HL-60 (cell line): ENCODE measurements around the gene CLIP2.
"Not testable (repeated sequence)": the region's sequence is repeated elsewhere in the genome, so short reads cannot be mapped to it uniquely, and the experiment has no call there.

ENCODE experiments used
- DNase-seq, 2 experiments: peaks; one replicate each; pipeline ENCODE4 v3.0.0-alpha.2; 2010 to 2020; ENCODE audit warnings: low read depth in 1 of 2, low spot score in 1 of 2
- H3K27ac ChIP-seq: fragments of 250-450 bp; sonication (Bioruptor Pico); replicated peaks from 2 replicates; pipeline ENCODE4 v1.5.1; 2020; ENCODE audit warnings: mild to moderate bottlenecking, moderate library complexity
- H3K27me3 ChIP-seq: fragments of 250-450 bp; sonication (Bioruptor Pico); 2 replicates; pipeline ENCODE4 v1.5.1; 2021; ENCODE audit warnings: mild to moderate bottlenecking, moderate library complexity; ENCODE audit not compliant: insufficient read depth, poor library complexity, severe bottlenecking
- H3K4me3 ChIP-seq: replicated peaks from 2 replicates; pipeline ENCODE4 v1.5.1; 2011; ENCODE audit warnings: mild to moderate bottlenecking, control low read depth, low read length; ENCODE audit not compliant: insufficient read depth
- GABPA ChIP-seq: IDR thresholded peaks from 2 replicates; pipeline ENCODE4 v1.6.1; 2012; ENCODE audit warnings: low read depth
- POLR2AphosphoS5 ChIP-seq: IDR thresholded peaks from 2 replicates; pipeline ENCODE4 v1.6.1; 2012; ENCODE audit warnings: low read depth
- SPI1 ChIP-seq: IDR thresholded peaks from 2 replicates; pipeline ENCODE4 v1.6.1; 2012; ENCODE audit warnings: low read depth, mild to moderate bottlenecking, borderline replicate concordance
- TF ChIP-seq, protein P1 (sequence below): IDR thresholded peaks from 2 replicates; pipeline ENCODE4 v1.6.1; 2012; ENCODE audit warnings: low read depth; ENCODE audit not compliant: insufficient replicate concordance
- TF ChIP-seq, protein P2 (sequence below): IDR thresholded peaks from one replicate; pipeline ENCODE4 v1.5.1; 2011; ENCODE audit warnings: low read length, control low read depth, inconsistent platforms; ENCODE audit not compliant: insufficient read depth

CLIP2 gene

DNA sequence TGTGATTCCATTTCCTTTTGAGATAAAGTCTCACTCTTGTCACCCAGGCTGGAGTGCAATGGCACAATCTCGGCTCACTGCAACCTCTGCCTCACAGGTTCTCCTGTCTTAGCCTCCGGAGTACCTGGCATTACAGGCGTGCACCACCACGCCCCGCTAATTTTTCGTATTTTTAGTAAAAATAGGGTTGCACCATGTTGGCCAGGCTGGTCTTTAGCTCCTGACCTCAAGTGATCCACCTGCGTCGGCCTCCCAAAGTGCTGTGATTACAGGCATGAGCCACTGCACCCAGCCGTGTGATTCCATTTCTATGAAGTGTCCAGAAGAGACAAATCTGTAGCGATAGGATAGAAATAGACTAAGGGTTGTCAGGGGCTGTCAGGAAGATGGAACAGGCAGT, 60.4 kb downstream of the CLIP2 start:
- TF ChIP-seq POLR2AphosphoS5 (no peak), SPI1 (no peak), GABPA (no peak)
- TF ChIP-seq, protein P1, sequence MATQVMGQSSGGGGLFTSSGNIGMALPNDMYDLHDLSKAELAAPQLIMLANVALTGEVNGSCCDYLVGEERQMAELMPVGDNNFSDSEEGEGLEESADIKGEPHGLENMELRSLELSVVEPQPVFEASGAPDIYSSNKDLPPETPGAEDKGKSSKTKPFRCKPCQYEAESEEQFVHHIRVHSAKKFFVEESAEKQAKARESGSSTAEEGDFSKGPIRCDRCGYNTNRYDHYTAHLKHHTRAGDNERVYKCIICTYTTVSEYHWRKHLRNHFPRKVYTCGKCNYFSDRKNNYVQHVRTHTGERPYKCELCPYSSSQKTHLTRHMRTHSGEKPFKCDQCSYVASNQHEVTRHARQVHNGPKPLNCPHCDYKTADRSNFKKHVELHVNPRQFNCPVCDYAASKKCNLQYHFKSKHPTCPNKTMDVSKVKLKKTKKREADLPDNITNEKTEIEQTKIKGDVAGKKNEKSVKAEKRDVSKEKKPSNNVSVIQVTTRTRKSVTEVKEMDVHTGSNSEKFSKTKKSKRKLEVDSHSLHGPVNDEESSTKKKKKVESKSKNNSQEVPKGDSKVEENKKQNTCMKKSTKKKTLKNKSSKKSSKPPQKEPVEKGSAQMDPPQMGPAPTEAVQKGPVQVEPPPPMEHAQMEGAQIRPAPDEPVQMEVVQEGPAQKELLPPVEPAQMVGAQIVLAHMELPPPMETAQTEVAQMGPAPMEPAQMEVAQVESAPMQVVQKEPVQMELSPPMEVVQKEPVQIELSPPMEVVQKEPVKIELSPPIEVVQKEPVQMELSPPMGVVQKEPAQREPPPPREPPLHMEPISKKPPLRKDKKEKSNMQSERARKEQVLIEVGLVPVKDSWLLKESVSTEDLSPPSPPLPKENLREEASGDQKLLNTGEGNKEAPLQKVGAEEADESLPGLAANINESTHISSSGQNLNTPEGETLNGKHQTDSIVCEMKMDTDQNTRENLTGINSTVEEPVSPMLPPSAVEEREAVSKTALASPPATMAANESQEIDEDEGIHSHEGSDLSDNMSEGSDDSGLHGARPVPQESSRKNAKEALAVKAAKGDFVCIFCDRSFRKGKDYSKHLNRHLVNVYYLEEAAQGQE: no peak
- TF ChIP-seq, protein P2, sequence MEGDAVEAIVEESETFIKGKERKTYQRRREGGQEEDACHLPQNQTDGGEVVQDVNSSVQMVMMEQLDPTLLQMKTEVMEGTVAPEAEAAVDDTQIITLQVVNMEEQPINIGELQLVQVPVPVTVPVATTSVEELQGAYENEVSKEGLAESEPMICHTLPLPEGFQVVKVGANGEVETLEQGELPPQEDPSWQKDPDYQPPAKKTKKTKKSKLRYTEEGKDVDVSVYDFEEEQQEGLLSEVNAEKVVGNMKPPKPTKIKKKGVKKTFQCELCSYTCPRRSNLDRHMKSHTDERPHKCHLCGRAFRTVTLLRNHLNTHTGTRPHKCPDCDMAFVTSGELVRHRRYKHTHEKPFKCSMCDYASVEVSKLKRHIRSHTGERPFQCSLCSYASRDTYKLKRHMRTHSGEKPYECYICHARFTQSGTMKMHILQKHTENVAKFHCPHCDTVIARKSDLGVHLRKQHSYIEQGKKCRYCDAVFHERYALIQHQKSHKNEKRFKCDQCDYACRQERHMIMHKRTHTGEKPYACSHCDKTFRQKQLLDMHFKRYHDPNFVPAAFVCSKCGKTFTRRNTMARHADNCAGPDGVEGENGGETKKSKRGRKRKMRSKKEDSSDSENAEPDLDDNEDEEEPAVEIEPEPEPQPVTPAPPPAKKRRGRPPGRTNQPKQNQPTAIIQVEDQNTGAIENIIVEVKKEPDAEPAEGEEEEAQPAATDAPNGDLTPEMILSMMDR: no peak
- Histone ChIP-seq H3K27me3 (no peaks in the 10 kb centered on the region), H3K27ac (no peak overlapping the region), H3K4me3 (no peak overlapping the region)
- no peak for DNase-seq

DNA sequence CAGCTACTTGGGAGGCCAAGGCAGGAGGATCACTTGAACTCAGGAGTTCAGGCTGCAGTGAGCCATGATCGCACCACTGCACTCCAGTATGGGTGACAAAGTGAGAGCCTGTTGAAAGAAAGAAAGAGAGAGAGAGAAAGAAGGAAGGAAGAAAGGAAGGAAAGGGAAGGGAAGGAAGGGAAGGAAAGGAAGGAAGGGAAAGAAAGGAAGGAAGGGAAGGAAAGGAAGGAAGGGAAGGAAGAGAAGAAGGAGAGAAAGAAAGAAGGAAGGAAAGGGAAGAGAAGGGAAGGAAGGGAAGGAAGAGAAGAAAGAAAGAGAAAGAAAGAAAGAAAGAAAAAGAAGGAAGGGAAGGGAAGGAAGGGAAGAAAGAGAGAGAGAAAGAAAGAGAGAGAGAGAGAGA, 61.5 kb downstream of the CLIP2 start:
- TF ChIP-seq GABPA: no peak
- no peak for TF ChIP-seq POLR2AphosphoS5
- TF ChIP-seq, protein P1: no peak
- TF ChIP-seq SPI1: no peak
- TF ChIP-seq, protein P2: no peak
- H3K27ac ChIP-seq: no peak overlapping the region
- no peak overlapping the region for H3K4me3 ChIP-seq
- DNase-seq: no peak
- H3K27me3 ChIP-seq: no peaks in the 10 kb centered on the region

DNA sequence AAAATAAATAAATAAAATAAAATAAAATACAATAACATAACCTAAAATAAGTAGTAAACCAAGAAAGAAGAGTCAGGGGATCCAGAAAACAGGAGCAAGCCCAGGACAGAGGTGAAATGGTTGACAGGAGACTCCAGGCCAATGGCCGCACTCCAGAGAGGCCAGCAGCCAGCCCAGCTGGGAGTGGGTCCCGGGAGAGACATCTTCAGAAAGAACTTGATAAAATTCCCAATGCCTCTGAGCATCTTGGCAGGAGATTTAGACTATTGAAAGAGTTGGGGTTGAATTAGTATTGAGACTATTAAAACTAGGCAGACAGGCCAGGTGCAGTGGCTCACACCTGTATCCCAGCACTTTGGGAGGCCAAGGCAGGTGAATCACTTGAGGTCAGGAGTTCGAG, 62.6 kb downstream of the CLIP2 start:
- DNase-seq: no peak
- Histone ChIP-seq H3K27me3 (no peaks in the 10 kb centered on the region), H3K27ac (no peak overlapping the region), H3K4me3 (no peak overlapping the region)
- no peak for TF ChIP-seq POLR2AphosphoS5
- TF ChIP-seq, protein P1: no peak
- TF ChIP-seq SPI1: no peak
- TF ChIP-seq, protein P2: no peak
- TF ChIP-seq GABPA: no peak

DNA sequence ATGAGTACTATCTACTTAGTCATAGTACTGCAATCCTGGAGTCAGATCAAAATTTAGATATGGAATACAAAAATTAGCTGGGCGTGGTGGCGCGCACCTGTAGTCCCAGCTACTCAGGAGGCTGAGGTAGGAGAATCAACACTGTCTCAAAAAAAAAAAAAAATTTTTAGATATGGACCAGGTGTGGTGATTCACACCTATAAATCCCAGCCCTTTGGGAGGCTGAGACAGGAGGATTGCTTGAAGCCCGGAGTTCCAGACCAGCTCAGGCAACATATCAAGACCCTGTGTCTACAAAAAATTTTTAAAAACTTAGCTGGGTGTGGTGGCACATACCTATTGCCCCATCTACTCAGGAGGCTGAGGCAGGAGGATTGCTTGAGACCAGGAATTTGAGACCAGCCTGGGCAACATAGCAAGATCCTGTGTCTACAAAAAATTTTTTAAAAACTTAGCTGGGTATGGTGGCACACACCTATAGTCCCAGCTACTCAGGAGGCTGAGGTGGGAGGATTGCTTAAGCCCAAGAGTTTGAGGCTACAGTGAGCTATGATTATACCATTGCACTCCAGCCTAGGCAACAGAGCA, 63.4 kb downstream of the CLIP2 start:
- not testable (repeated sequence) for H3K27me3 ChIP-seq, DNase-seq, H3K27ac ChIP-seq, H3K4me3 ChIP-seq
